C1 segment of cervical spinal cord (tissue), 14 donors: ENCODE results near the gene BRSK2.

Experiments used
- DNase-seq, 14 donors: peaks; one replicate each; lab custom pipeline; 2025; lab: John Stamatoyannopoulos, UW

The BRSK2 gene

GRCh38 chr11:1375955-1376258, 13.8 kb upstream of the BRSK2 start:
- DNase-seq = no peak

- DNase-seq = no peak
Observed at GRCh38 chr11:1377231-1377780, 12.4 kb upstream of the BRSK2 start.

GRCh38 chr11:1381793-1382425, 7.8 kb upstream of the BRSK2 start:
- no peak for DNase-seq

- no peak for DNase-seq
Observed at GRCh38 chr11:1382429-1382828, 7.3 kb upstream of the BRSK2 start.

- DNase-seq = peak in 12 of 14 donors; percentile 35 to 72 (median 66)
Observed at GRCh38 chr11:1382831-1383607, 6.7 kb upstream of the BRSK2 start.

- DNase-seq = no peak
Observed at GRCh38 chr11:1384199-1384970, 5.3 kb upstream of the BRSK2 start.

- no peak for DNase-seq
Observed at GRCh38 chr11:1387521-1387920, 2.2 kb upstream of the BRSK2 start.

- no peak for DNase-seq
Observed at GRCh38 chr11:1387961-1388762, 1.6 kb upstream of the BRSK2 start.

GRCh38 chr11:1388763-1389102, 1.0 kb upstream of the BRSK2 start:
- DNase-seq = no peak

- DNase-seq = peak; percentile 79 to 97 (median 94)
Observed at GRCh38 chr11:1389103-1389931, 417 bp upstream of the BRSK2 start.

GRCh38 chr11:1390569-1391164, 933 bp downstream of the BRSK2 start:
- DNase-seq = peak in 7 of 14 donors; percentile 27 to 75 (median 65)

GRCh38 chr11:1391165-1392075, 1.7 kb downstream of the BRSK2 start:
- peak in 6 of 14 donors; percentile 36 to 75 (median 68) for DNase-seq

GRCh38 chr11:1392111-1392510, 2.4 kb downstream of the BRSK2 start:
- DNase-seq = no peak

GRCh38 chr11:1392561-1392960, 2.8 kb downstream of the BRSK2 start:
- DNase-seq = no peak

- no peak for DNase-seq
Observed at GRCh38 chr11:1393038-1393710, 3.4 kb downstream of the BRSK2 start.

- no peak for DNase-seq
Observed at GRCh38 chr11:1394936-1395772, 5.4 kb downstream of the BRSK2 start.

GRCh38 chr11:1395773-1396374, 6.1 kb downstream of the BRSK2 start:
- DNase-seq = no peak
